Prostate gland (tissue), 2 donors: ENCODE results near the gene TRAF3.

Experiments
- CTCF ChIP-seq, 4 experiments: fragments of 200-600 bp in 2 of 4; fragments of 450-650 bp in 2 of 4; sonication (generic) in 2 of 4; IDR thresholded peaks; 1 replicate in 3 of 4; 2 replicates in 1 of 4; pipeline ENCODE4 v1.5.1; 2016 to 2019; ENCODE audit warnings: antibody characterized with exemption in 4 of 4, mild to moderate bottlenecking in 2 of 4, moderate library complexity in 2 of 4
- POLR2A ChIP-seq: fragments of 450-650 bp; IDR thresholded peaks from one replicate; pipeline ENCODE4 v1.6.1; 2016; ENCODE audit warnings: antibody characterized with exemption, mild to moderate bottlenecking

GRCh38 chr14:102796661-102797190 lies 19.5 kb downstream of the TRAF3 start:
- TF ChIP-seq CTCF (IDR thresholded peaks at IDR 0.05) (no peak), POLR2A (no peak)
